Stimulated activated CD4-positive, alpha-beta T cell treated with anti-CD3 and anti-CD28 coated beads, Interleukin-1b, Interleukin-23, amount 100 ng/mL, for 1 hour (primary cell): Measurements from ENCODE around the gene CELF2.

Experiments
- DNase-seq, 2 donors: peaks; one replicate each; pipeline ENCODE4 v3.0.0-alpha.2; 2020; ENCODE audit warnings: low read depth in 2 of 2

Gene CELF2

DNA sequence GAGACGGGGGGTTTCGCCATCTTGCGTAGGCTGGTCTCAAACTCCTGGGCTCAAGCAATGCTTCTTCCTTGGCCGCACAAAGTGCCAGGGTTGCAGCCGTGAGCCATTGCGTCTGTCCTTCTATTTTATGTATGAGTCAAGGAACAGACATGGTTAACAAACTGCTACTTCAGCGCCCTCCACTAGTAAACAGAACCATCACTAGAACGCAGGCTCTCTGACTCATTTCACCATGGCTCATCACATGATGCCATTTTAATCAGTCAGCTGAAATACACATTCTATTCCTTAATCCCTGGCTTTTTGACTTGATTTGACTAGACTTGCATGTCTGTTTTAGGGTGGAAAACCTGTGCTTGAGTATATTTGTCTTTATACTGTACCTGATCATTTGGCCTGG is 41.3 kb downstream of the CELF2 start:
- no peak for DNase-seq

GRCh38 chr10:11063856-11064255 is 46.2 kb downstream of the CELF2 start:
- no peak for DNase-seq

DNA sequence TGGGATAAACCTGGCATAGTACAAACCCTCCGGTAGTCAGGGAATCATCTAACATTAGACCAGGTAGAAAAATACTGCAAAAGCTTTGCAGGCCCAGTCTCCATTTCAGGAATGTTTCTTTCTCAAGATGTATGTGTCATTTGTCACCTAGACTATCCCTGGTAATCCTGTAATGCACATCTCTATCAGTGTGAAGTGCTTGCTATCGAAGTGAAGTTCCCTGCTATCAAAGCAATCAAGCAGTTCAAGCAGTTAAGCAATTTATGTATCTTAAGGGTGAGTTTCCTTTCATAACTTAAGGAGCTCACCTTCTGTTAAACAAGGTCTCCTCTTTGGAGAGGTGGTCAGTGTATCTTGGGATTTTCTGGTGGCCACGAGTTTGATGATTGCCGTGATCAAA is 47.2 kb downstream of the CELF2 start:
- DNase-seq: no peak

GRCh38 chr10:11065567-11065966 is 47.9 kb downstream of the CELF2 start:
- no peak for DNase-seq

- no peak for DNase-seq
These were observed 48.8 kb downstream of the CELF2 start for GRCh38 chr10:11066520-11066919.

DNA sequence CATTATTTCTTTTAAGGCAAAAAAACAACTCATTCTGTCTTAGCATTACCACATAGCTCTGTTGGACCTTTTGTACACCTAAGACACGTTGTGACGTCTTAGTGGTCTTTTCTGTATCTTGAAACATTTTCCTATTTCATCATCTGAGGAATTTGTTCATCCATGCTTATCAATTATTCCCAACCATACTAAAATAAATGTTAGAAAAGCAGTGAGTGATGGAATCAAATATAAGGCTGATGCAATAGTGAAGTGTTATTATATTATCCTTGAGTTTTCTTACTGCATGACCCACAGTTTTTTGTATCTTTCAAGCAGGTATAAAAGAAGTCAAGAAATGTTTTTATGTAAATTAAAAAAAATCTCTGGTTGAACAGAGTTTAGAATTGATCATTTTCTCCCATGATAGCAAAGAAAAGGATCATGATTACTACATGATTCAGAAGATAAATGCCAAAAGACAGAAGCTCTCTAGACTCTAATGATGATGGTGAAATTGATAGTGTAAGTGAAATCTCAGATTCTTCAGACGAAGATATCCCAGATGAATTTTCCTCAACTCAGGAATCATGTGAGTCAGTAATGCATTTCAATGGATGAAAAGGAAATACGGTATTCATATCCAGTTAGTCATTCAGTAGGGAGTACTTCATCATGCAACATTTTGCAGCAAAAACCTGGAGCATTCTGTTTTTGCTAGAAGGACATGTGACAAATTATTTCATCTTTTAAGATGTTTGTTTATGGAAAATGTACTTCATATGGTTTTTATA is 51.4 kb downstream of the CELF2 start:
- DNase-seq: no peak

DNA sequence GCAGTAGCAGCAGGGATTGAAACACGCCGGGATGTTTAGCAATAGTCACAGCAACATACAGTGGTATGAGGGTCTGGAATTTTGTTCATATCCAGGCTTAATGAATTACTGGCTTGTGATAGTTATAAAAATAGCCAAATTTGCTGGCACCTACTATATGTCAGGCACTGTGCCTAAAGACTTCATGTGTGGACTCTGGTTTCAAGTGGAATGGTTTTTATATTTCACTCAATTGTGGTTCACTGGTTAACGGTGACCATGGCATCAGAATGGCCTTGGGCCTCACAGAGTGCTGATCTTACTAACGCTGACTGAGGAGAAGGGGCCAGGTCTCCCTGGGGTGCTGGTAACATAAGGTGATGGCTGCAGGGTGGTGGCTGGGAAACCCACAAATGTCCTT is 55.7 kb downstream of the CELF2 start:
- no peak for DNase-seq

- DNase-seq: no peak
These were observed 57.0 kb downstream of the CELF2 start for GRCh38 chr10:11074536-11075267.

DNA sequence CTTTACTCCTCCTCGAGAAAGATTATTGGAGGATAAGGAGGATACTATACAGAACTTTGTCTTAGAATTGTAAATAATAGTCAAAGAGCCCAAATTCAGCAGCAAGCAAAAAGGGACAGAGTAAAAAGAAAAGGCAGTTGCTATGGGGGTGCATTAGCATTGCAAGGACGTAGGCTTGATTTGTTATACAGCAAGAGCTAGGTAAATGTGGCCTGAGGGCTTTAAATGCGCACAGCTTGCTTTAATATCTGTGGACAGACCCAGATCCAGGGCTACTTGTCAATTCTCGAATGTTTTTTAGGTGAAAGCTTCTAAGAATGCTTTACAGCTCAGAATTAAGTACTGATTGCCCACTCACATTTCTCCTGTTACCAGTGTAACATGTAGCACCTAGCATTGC is 58.5 kb downstream of the CELF2 start:
- DNase-seq: no peak

GRCh38 chr10:11080564-11080984 is 62.9 kb downstream of the CELF2 start:
- DNase-seq: no peak

DNA sequence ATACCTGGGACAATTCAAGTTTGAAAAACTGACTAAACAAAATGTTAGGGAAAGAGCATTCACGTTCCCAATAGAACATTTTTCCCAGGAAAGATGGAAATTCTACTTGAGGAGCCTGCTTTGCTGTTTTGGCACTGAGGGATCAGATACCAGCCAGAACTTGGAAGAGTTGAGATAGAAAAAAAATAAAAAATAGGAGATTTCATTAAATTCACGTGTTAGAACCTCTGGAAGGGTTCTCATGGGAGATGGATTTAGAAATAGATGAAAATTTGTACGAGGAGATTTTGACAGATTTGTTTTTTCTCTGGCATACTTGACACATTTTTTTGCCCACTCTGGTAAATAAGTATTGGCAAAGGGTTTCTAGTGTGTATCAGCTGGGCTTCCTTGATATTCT is 63.7 kb downstream of the CELF2 start:
- DNase-seq: no peak

GRCh38 chr10:11082526-11082925 is 64.9 kb downstream of the CELF2 start:
- no peak for DNase-seq

DNA sequence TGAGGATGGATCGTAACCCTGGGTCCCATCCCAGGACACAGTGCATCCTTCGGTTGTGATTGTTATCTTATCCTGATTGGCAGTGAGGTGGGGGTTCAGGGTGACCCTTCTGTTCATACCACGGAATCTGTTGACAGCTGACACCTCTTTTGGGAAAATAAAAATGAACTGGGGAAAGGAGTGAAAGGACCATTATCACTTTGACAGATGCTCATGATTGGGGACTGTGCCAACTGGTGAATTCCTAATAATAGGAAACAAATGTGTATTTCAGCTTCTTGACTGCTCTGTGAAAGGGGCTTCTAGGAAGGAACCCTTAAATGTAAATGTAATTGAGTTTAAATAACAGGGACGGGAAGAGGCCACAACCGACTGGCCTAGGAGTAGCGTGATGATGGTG is 65.4 kb downstream of the CELF2 start:
- no peak for DNase-seq

- DNase-seq: no peak
These were observed 67.9 kb downstream of the CELF2 start for GRCh38 chr10:11085545-11085944.

DNA sequence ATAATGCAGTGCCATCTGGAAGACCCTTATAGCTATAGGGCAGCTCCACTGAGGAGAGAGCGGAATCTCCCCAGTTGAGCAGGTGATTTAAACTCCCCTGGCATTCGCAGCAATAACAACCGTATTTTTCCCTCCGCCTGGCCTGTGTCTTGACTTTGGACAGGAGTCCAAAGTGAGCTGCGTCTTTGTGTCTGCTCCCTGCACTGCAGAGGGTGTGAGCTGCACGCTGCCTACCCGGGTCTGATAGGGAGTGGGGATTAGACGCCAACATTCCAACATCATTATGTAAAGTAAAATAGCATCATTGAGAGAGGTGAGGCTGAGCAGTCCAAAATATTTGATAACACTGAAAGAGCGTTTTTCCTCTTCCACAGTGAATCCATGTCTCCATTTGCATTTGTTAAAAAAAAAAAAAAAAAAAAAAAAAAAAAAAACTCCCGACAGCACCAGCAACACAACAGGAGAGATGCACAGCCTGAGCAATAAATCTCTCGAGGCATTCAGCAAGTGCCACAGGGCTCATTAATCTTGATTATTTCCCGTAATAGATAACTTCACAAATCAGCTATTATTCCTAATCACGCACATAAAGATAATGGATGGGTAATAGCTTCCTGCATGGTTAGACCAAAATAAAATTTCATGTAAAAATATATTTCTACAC is 68.6 kb downstream of the CELF2 start:
- no peak for DNase-seq

DNA sequence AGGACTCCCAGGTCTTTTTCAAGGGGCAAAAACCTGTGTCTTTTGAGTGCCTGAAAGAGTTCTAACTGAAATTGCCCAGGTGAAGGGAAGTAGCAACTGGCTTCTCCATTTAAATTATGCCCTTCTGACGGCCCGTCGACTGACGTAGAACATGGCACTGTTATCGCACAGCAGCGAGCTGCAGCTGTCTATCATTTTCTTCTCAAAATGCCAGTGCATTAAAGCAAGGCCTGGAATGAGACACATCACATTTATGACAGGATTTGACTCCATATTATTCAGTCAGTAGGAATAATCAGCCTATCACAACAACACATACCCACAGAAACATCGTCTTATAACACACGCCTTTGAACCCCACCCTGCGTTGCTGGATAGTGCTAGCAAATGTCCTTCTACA is 69.7 kb downstream of the CELF2 start:
- DNase-seq: no peak

GRCh38 chr10:11088709-11089108 is 71.0 kb downstream of the CELF2 start:
- no peak for DNase-seq

DNA sequence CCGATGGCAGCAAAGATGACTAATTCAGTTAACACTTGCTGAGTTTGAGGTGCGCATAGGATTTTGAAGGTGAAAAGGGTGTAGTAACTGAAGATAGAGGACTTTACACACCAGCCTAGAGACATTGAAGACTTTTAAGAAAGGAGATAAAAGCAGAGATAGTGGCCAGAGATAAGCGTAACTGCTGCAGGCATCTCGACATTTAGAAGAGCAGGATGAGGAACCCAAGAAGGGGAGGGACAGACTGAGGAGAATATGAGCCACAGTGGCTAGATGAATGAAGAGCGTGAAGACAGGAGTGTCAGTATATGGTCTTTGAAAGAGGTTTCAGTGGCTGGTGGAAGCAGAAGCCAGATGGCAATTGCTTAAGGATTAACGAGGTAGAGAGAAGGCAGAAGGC is 71.6 kb downstream of the CELF2 start:
- no peak for DNase-seq

- DNase-seq: no peak
These were observed 73.9 kb downstream of the CELF2 start for GRCh38 chr10:11091517-11092102.

GRCh38 chr10:11093771-11094736 is 76.4 kb downstream of the CELF2 start:
- DNase-seq: no peak

DNA sequence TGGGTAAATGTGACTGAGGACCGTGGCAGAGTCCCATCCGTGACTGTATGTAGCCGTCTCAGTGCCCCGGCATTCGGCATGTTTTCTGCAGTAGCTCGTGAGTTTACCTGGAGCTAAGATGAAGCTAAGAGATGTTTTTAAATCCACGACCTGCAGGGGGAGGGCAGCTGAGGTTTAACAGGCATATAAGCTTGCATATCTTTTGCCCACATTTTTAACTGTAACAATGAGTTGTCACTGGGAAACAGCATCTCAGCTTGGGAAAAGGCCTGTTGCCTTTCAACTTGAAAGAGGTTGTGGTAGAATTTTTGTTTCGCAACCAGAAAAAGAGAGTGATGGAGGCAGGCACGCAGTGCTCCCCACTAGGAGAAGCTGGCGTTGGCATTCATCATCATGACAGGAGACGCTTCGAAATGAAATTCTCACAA is 77.7 kb downstream of the CELF2 start:
- no peak for DNase-seq
